HCT116 (cell line): ENCODE measurements around the gene UBE2D2.

ENCODE experiments used
- EZH2 ChIP-seq: fragments of 200-600 bp; sonication (generic); IDR thresholded peaks from 2 replicates; pipeline ENCODE4 v1.6.1; 2017; ENCODE audit warnings: antibody characterized with exemption, mixed run types
- EZH2phosphoT487 ChIP-seq: fragments of 200-600 bp; IDR thresholded peaks from 2 replicates; pipeline ENCODE4 v1.6.1; 2018; ENCODE audit warnings: antibody characterized with exemption, borderline replicate concordance
- JUND ChIP-seq: IDR thresholded peaks from 2 replicates; pipeline ENCODE4 v1.6.1; 2012
- POLR2A ChIP-seq: IDR thresholded peaks from 2 replicates; pipeline ENCODE4 v1.7.0; 2011; ENCODE audit warnings: borderline replicate concordance; ENCODE audit not compliant: insufficient read depth, insufficient read length; ENCODE audit errors: extremely low read depth
- POLR2AphosphoS5 ChIP-seq: IDR thresholded peaks from 2 replicates; pipeline ENCODE4 v1.6.1; 2011; ENCODE audit warnings: mild to moderate bottlenecking, low read depth, low read length, moderate library complexity
- SIN3A ChIP-seq: IDR thresholded peaks from 2 replicates; pipeline ENCODE4 v1.6.1; 2012; ENCODE audit warnings: low read depth
- SRF ChIP-seq: IDR thresholded peaks from 2 replicates; pipeline ENCODE4 v1.6.1; 2012; ENCODE audit warnings: low read depth
- TF ChIP-seq, protein P1 (sequence below): IDR thresholded peaks from 2 replicates; pipeline ENCODE4 v1.6.1; 2012
- TF ChIP-seq, protein P2 (sequence below), 3 experiments: fragments of 200-600 bp in 1 of 3; sonication (generic) in 1 of 3; IDR thresholded peaks in 2 of 3; conservative IDR thresholded peaks in 1 of 3; 2 replicates each; pipeline ENCODE4 v1.5.1; 2012 to 2017; ENCODE audit warnings: low read depth in 2 of 3, low read length in 2 of 3, antibody characterized with exemption in 1 of 3, borderline replicate concordance in 1 of 3, control low read depth in 1 of 3, mild to moderate bottlenecking in 1 of 3, mixed read lengths in 1 of 3, mixed run types in 1 of 3, moderate library complexity in 1 of 3; ENCODE audit not compliant: insufficient read depth in 1 of 3

DNA sequence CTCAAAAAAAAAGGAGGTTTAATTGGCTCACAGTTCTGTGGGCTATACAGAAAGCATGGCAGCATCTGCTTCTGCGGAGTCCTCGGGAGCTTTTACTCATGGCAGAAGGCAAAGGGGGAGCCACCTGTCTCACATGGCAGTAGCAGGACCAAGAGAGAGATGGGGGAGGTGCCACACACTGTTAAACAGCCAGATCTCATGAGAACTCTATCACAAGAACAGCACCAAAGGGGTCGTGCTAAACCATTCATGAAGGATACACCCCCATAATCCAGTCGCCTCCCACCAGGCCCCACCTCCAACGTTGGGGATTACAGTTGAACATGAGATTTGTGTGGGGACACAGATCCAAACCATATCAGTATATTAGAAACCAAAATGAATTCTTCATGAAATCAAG lies 58.7 kb downstream of the UBE2D2 start:
- TF ChIP-seq EZH2: no peak
- TF ChIP-seq, protein P1, sequence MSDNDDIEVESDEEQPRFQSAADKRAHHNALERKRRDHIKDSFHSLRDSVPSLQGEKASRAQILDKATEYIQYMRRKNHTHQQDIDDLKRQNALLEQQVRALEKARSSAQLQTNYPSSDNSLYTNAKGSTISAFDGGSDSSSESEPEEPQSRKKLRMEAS: no peak
- TF ChIP-seq, protein P2, sequence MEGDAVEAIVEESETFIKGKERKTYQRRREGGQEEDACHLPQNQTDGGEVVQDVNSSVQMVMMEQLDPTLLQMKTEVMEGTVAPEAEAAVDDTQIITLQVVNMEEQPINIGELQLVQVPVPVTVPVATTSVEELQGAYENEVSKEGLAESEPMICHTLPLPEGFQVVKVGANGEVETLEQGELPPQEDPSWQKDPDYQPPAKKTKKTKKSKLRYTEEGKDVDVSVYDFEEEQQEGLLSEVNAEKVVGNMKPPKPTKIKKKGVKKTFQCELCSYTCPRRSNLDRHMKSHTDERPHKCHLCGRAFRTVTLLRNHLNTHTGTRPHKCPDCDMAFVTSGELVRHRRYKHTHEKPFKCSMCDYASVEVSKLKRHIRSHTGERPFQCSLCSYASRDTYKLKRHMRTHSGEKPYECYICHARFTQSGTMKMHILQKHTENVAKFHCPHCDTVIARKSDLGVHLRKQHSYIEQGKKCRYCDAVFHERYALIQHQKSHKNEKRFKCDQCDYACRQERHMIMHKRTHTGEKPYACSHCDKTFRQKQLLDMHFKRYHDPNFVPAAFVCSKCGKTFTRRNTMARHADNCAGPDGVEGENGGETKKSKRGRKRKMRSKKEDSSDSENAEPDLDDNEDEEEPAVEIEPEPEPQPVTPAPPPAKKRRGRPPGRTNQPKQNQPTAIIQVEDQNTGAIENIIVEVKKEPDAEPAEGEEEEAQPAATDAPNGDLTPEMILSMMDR (IDR thresholded peaks at IDR 0.05 in 2 of 3, conservative IDR thresholded peaks at IDR 0.05 in 1 of 3; ENCODE audit: borderline replicate concordance in 1 of 3, insufficient read depth in 1 of 3, low read depth in 2 of 3, low read length in 2 of 3): no peak
- no peak for TF ChIP-seq POLR2A
- no peak for TF ChIP-seq EZH2phosphoT487
- TF ChIP-seq POLR2AphosphoS5: no peak
- TF ChIP-seq SIN3A: no peak
- TF ChIP-seq SRF: no peak
- TF ChIP-seq JUND: no peak
